T follicular helper cell (primary cell): ENCODE results near the gene GUCD1.
"Not testable (repeated sequence)": the region's sequence is repeated elsewhere in the genome, so short reads cannot be mapped to it uniquely, and the experiment has no call there.

ENCODE experiments used
- DNase-seq: peaks from one replicate; pipeline ENCODE4 v3.0.0-alpha.2; 2020; ENCODE audit warnings: low read depth

Gene GUCD1

DNA sequence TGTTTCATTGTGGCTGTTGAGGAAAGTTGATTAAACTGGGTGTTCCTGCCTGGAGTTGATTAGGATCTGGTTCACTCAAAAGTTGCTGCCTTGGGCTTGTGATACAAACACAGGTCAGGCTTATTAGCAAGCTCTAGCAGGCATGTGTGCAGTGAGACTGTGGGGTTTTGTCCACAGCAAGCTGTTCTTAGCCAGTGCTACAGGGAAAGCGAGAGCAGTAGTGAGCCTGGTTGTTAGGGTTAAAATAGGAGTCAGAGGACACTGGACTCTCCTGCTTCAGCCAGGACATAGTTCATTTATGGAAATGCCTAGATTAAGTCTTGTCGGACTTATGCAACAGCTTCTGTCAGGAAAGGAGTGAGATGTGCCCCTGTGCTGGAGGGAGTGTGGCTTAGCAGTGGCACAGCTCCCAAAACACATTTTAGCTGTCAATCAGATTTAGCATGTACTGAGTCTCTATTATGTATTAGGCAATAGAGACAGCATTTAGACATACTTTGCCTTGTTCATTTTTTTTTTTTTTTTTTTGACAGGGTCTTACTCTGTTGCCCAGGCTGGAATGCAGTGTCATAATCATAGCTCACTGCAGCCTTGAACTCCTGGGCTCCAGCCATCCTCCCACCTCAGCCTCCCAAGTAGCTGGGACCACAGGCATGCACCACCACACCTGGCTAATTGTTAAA, 9.6 kb upstream of the GUCD1 start:
- DNase-seq: no peak

DNA sequence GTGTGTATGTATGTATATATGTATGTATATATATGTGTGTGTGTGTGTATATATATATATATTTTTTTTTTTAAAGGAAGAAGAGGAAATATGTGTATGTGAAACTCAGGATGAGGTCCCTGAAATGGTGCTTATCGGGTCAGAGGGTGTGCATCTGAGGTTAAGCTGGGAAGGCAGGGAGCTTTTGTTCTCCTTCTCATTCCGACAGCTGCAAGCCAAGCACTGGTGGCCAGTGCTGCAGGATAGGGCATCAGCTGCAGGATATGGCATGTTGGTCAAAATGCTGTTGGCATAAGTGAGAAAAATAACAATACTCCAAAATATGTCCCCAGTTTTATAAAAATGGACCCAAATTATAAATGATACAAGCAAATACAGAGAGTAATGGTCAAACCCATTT, 8.3 kb upstream of the GUCD1 start:
- DNase-seq: no peak

DNA sequence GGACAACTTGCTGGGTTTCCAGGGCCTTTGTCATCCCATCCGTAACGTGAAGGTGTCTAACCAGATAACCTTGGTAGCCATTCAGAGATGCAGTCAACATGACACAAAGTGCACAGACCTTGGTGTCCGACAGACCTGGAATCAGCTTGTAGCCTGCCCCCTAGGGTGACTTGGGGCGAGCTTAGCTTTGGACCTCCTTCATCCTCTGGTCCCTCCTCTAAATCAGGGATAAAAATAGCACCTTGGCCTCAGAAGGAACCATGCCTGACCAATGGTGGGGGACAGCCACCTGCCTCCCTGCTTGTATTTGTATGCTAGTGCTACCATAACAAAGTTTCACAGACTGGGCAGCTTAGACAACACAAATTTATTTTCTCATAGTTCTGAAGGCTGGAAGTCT, 4.5 kb upstream of the GUCD1 start:
- DNase-seq: no peak

DNA sequence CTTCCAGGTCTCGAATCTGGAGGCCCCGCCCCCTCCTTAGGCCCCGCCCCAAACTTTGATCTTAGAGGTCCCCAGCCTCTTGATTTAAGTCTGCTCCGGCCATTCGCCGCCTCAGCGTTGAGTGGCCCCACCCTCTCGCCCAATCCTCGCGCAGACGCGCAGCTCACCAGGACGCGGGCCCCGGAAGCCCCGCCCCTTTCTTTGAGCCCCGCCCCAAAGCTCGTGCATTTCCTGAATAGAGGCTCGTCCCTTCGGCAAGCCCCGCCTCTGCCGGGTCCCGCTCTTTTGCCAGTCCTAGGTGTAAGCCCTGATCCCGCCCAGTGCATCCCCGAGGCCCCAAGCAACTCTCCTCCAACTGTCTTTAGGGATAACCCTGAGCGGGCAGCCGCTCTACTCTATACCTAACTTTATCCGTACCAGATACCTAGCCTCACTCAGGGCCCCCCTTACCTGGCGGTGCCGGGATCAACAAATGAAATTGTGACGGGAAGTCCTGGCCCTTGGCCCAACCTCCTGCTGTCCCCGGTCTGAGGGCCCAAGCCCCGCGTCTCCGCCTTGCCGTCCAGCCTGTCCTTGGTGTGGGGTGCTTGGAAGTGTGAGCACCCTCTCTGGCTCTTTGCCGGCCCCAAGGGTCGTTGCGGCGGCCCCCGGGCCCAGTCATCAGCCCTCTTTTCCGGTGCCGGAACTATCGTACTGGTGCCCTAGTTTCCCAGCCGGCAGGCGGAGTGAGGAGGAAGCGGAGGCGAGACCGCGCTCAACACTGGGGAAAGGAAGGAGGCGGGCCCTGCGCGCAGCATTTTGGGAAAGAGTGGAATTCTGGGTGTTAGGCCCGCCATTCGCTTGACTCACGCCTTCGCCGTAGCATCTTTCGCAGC, 464 bp upstream of the GUCD1 start, which contains the start of gene SNRPD3:
TSS of gene SNRPD3 (plus strand) at position 835 of the 875 bp plus-strand sequence. CDS start 1,676 bp downstream, outside the sequence.
- peak; percentile 99 for DNase-seq

DNA sequence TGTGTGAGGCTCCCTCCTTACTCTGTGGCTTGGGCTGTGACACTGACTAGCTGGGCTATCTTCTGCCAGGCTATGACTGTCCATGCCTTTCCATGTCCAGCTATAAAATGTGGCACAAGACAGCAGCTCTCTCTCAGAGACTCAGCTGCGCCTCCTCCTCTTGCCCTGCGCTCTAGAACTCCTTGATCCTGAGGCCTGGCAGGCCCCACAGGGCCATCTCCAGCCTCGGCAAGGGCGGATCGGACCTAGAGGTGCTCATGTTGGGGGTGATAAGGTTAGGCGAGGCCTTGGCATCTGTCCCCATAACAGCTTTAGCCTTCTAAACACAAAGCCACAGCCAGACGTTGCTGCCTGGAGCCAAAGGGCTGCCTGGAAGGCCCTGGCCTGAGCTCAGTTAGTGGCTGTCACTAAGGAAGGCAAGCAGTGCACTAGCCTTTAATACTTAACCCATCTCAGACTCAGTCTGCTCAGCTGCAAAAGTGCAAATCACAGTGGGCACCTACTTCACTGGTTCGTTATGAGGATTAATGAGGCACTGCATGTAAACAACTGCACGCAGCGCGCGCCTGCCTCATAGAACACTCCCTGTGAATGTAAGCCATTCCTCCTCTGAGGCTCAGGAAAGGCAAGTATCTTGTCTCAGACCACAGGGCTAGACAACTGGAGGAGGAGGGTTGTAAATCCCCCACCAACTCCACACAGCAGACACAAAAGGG, 1.2 kb downstream of the GUCD1 start:
- no peak for DNase-seq

DNA sequence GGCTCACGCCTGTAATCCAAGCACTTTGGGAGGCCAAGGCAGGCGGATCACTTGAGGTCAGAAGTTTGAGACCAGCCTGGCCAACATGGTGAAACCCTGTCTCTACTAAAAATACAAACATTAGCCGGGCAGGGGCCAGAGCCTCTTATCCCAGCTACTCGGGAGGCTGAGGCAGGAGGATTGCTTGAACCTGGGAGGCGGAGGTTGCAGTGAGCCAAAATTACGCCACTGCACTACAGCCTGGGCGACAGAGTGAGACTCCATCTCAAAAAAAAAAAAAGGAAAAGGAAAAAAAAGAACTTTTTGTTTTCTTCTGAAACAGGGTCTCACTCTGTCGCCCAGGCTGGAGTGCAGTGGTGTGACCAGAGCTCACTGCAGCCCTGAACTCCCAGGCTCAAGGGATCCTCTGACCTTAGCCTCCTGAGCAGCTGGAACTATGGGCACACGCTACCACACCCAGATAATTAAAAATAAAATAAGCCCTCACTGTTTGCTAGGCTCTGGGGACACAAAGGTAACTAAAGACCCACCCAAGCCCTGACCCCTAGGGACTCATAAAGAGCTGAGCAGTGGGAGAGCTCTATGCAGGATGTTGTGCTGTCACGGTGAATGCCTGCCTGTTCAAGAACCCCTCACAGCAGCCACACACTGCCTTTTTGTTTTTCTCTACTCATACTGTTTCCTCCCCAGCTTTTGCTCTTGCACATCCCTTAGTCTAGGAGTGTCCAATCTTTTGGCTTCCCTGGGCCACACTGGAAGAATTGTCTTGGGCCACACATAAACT, 2.2 kb downstream of the GUCD1 start:
- DNase-seq: not testable (repeated sequence)

DNA sequence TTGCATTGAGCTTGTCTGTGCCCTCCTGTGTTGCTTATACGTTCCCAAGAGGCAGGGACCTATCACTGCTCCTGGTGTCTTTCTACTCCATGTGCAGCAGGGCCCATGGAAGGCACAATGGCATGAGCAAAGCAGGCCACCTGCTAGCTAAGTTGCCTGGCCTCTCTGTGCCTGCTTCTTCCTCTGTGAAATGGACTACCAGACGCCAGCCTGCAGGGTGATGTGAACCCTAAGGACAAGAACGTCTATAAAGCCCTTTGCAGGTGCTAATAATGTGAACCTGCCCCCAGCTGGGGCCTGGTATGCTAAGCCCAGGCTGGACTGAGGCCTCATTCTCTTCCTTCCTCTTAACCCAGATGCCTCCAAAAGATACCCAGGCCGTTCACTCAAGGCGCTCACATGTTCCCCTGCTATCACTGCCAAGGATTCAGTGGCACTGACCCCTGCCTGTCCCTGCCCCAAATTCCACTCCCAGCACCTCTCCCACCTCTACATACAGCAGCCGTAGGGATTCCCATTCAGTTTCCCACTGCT, 4.0 kb downstream of the GUCD1 start:
- DNase-seq: no peak

DNA sequence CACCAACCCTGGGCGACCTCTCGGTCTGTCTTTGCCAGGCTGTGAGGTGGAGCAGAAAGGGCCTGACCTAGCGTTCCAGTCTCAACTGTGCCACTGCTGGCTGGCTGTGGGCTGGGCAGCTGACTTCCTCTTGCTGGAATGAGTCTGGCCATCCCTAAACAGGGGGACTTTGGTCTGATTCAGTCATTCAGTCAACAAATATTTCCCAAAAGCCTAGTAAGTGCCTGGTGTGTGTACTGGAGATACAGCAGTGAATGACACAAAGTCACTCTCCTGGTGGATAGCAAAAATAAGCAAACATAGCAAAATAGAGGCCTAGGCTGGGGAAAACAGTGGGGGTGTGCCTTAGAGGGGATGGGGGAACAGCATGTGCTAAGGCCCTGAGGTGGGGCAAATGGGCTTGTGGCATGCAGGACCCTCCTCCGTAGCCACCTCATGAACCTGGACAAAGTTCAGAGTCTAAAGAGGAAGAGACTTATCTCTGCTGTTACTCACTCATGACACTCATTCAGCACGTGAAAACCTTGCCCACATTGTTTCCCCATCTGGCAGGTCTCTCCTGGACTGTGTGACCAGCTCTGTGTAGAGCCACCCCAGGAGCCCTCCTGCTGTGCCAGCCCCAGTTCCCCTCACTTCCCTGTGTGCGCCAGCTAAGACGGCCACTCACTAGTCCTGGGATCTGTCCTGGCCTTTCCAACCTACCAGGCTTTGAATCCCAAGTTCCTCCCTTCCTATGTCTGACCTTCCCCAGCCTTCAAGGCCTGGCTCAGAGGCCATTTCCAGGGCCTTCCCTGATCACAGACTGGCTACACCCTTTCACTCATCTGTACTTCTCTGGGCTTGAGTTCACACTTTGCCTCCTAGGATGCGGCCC, 4.7 kb downstream of the GUCD1 start:
- no peak for DNase-seq

DNA sequence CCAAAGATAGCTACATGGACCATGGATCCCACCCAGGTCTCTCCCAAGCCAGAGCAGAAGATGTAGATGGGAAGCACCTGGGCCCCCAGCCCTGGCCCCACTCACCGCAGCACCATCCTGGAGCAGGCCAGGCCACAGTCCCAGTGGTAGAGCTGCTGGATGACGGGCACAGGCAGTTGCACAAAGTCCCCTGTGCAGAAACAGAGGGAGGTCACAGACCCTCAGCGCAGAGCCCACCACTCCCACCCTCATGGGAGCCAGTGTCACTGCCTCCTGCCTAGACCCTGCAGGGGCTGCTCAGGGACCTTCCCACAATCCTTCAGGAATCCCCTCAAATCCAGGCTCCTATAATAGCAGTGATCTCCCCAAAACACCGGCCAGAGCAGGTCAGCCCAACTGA, 6.1 kb downstream of the GUCD1 start:
- DNase-seq: no peak

DNA sequence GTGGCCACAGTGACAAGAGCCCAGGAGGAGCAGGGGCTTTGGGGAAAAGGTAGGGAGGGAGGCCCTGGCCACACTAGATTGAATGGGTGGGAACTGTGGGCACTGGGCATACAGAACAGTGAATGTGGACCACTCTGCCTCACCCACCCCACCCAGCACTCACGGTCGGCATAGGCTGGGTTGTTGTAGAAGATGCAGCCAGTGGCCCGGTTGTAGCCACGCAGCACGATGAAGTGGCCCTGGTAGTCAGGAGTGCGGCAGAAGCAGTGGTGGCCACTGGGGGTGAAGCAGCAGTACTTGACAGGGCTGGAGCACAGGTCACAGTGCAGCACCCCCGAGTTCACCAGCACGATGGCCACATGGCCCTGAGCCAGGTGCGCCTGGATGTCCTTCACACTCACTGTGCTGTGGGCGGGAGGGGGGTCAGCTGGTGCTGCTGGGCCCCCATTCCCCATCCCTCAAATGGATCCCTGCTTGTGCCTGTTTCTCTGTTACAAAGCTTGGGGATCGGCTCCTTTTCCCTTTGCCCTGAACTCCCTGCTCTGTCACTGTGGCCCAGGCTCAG, 11.2 kb downstream of the GUCD1 start:
- DNase-seq: no peak

DNA sequence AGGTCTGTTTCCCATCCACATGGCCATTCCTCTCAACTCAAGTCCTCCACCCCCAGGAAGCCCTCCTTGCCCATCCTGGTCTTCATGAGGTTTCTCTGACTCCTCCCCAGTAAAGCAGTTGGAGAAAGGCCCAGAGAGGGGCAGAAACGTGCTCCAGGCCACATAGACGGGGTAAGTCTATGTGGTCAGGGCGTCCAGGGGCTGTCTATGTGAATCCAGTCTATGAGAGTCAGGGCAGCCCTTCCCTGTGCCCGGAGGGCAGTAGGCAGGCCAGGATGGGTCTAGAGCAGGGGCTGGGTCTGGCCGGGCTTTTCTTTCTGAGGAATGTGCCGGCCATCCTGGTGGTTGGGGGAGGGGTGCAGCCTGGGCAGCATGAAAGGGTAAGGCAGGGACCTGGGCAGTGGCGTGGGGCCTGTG, 11.7 kb downstream of the GUCD1 start:
- no peak for DNase-seq

DNA sequence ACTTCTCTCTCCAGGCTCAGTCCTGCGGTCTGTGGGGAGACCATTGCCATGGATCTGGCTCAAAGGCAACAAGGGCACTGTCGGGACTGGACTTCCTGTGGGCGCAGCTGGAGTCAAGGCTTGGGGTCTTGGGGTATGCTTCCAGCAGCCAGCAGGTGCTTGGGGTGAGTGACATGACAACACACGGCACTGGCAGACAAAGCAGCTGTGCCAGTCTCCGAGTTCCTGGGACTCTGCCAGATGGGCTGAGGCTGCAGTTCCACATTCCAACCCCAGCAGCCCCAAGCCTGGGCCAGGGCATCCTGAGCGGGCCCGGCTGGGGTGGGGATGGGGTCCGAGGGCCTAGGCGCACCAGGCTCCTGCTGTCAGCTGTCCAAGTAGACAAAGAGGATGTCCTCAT, 12.3 kb downstream of the GUCD1 start:
- DNase-seq: no peak

DNA sequence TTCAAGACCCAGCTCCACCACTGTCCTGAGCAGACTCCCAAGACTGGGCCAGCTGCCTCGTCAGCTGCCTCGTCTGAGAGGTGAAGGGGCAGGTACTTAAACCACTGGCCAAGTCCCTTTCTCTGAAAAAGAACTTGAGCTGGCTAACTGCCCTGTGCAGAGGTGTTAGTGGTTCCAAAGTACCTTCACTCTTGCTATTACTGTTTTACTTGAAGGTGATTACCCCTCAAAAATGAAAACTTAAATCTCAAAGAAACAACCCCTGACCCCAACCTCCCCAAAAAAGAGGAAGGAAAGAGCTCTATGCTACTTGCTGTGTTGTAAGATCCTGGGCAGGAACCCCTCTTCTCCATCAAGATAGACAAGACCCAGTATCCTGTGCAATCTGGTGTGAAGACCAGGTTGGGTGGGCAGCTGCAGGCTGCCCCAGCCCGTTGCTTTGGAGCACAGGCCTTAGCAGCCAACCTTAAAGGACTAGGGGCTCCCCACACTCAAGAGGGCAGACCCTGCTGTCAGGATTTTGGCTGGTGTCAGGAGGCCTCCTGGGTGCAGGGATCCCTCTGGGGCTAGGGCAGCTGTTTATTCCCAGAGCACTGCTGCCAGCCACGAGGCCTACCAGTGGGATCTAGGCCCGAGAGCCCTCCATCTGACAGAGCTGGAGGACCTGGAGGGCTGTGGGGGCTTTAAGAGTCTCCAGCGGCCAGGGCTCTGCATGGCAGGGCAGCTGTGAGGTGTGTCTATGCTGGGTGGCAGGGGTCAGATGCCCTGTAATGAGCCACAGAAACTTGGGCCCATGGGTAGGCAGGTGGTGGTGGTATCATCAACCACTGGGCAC, 13.0 kb downstream of the GUCD1 start:
- no peak for DNase-seq

DNA sequence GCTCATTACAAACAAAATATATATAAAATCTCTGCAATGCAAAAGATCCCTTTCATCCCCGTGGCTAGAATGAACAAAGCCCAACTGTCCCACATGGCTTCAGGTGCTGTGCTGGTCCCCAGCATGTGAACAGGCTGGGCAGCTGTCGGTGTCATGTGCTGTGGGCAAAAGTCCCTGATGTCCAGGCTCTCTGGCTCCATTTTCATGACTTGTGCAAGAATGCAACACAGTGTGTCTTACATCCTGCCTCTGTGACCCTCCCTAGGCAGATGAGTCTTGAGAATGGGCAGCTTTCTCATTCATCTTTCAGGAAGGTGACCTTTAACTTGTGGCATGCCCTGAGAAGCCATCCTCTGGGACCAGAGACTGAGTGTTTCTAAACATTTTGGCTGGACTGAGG, 14.5 kb downstream of the GUCD1 start:
- no peak for DNase-seq

DNA sequence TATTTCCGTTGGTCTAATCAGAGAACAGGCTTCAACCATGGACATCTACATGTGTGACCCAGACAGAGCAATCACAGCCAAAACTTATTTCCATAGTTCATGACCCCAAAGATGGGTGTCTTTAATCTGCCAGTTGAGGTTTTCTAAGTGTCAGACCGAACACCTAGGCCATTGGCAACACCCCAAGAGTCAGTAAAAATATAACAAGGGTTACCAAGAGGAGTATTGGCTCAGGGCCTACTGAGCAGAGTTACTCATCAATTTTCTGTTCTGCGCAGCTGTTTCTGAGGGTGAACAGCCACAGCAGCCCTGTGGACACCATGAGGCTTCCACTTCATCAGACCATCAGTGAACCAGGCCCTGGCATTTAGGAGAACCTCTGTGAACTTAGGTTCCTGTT, 18.8 kb downstream of the GUCD1 start:
- no peak for DNase-seq

DNA sequence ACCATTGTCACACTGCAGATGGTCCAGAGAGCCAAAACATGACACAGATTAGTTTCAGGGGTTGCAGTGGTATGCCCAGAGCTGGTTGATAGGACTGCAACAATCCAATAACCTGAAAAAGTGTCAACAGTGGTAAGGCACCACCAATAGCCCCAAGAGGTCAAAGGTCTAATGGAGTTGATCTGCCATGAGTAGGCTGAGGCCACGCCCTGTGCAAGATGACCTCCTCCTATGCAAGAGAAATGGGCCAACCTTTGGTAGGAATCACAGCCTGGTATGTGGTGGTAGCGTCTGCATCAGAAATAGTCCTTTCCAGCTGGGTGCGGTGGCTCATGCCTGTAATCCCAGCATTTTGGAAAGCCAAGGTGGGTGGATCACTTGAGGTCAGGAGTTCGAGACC, 19.6 kb downstream of the GUCD1 start:
- no peak for DNase-seq

DNA sequence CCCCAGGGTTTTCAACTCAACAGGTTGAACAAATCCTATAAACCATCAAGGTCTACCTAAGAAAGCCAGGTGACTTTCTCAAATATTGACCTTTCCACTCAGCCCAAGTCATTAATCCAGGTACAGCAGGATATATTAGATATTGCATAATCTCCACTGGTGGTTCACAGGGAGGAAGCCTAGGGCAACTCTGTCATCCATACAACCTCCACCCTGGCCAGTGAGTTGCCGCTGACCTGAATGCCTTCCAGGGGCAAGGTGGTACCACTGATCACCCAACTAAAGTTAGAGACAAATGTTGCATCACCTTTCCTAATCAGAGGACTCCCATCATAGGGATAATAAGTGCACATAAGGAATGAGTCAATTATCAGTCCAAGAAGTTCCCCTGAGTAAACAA, 22.9 kb downstream of the GUCD1 start:
- DNase-seq: no peak

DNA sequence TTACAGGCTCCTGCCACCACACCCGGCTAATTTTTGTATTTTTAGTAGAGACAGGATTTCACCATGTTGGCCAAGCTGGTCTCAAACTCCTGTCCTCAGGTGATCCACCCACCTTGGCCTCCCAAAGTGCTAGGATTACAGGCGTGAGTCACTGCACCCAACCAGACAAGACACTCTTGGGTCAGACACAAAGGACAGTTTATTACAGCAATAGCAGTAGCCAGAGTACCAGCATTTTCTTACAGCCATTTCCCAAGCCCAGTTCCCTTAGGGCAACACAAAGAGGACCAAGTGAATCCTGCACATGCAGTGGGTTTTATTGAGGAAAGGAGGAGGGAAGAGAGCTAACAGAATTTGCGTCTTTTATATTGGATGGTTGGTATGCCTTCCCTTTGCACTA, 24.0 kb downstream of the GUCD1 start:
- not testable (repeated sequence) for DNase-seq

DNA sequence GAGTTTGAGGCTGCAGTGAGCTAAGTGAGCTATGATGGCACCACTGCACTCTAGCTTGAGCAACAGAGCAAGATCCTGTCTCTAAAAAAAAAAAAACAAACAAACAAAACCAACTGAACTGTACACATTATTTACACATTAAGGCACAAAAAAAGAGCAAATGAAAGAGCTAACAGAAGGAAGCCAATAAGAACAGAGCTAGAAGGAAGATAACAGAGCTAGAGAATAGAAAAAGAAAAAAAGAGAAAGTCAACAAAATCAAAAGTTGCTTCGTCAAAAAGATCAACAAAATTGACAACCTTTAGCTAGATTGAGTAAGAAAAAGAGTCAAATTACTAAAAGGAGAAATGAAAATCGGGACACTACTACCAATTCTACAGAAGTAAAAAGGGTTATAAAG, 25.0 kb downstream of the GUCD1 start:
- DNase-seq: no peak
